GM12891 (cell line): ENCODE measurements around the gene BRIP1.

Source experiments
- POLR2A ChIP-seq: IDR thresholded peaks from 2 replicates; pipeline ENCODE4 v1.6.1; 2011; ENCODE audit warnings: low read depth, low read length, control low read depth
- POLR2AphosphoS5 ChIP-seq: IDR thresholded peaks from 2 replicates; pipeline ENCODE4 v1.6.1; 2011; ENCODE audit warnings: low read depth, low read length, control low read depth

DNA sequence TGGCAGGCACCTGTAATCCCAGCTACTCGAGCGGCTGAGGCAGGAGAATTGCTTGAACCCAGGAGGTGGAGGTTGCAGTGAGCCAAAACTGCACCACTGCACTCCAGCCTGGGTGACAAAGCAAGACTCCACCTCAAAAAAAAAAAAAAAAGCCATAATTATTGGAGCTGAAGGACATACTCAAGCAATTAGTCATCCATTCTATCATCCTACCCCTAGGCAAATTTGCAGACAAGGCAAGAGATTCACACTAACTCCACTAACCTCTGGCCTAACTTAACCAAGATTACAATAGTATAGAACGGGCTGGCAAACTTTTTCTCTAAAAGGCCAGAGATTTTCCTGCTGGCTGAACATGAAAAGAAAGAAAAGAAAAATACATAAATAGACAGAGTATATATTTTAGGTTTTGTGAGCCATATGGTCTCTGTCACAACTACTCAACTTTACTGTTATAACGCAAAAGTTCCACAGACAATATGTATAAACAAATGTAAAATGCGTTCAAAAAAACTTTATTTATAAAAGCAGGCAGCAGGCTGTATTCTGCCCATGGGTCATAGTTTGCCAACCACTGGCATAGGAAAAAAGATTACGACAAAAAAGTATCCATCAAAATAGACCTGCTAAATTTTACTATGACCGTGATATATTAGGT is 29.7 kb downstream of the BRIP1 start:
- TF ChIP-seq POLR2AphosphoS5: no peak
- no peak for TF ChIP-seq POLR2A
